Measurements from ENCODE around the gene UBTD1. TPM values are rescaled to one million over a fixed set of nuclear protein-coding genes. Genes with fewer than 3 reads are reported as not detected.

UBTD1 gene
- total RNA-seq, 1 donor from 2014 or later, result 37.5 TPM

DNA sequence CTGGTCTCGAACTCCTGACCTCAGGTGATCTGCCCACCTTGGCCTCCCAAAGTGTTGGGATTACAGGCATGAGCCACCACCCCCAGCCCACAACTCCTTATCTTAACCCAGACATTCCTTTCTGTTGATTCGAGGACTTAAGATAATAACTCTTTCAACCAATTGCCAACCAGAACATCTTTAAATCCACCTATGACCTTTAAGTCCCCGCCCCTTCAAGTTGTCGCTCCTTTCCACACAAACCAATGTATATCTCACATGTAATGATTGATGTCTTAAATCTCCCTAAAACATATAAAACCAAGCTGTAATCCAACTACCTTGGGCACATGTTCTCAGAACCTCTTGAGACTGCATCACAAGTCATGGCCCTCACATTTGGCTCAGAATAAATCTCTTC is 66.1 kb downstream of the UBTD1 start:
- no peak for ATAC-seq
- DNase-seq, result no peak
- H3K4me1 ChIP-seq, result no peaks in the 10 kb centered on the region
- H3K27ac ChIP-seq, result no peak overlapping the region
- intact Hi-C loops (cut with DNase I), result no loop called here
- H3K27me3 ChIP-seq, result no peaks in the 10 kb centered on the region
- H3K36me3 ChIP-seq, result peaks cover 14% of the 10 kb centered on the region
- no peak overlapping the region for H3K4me3 ChIP-seq
- TF ChIP-seq, protein P1, sequence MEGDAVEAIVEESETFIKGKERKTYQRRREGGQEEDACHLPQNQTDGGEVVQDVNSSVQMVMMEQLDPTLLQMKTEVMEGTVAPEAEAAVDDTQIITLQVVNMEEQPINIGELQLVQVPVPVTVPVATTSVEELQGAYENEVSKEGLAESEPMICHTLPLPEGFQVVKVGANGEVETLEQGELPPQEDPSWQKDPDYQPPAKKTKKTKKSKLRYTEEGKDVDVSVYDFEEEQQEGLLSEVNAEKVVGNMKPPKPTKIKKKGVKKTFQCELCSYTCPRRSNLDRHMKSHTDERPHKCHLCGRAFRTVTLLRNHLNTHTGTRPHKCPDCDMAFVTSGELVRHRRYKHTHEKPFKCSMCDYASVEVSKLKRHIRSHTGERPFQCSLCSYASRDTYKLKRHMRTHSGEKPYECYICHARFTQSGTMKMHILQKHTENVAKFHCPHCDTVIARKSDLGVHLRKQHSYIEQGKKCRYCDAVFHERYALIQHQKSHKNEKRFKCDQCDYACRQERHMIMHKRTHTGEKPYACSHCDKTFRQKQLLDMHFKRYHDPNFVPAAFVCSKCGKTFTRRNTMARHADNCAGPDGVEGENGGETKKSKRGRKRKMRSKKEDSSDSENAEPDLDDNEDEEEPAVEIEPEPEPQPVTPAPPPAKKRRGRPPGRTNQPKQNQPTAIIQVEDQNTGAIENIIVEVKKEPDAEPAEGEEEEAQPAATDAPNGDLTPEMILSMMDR (IDR thresholded peaks at IDR 0.05), result no peak
- no peaks in the 10 kb centered on the region for H3K9me3 ChIP-seq

DNA sequence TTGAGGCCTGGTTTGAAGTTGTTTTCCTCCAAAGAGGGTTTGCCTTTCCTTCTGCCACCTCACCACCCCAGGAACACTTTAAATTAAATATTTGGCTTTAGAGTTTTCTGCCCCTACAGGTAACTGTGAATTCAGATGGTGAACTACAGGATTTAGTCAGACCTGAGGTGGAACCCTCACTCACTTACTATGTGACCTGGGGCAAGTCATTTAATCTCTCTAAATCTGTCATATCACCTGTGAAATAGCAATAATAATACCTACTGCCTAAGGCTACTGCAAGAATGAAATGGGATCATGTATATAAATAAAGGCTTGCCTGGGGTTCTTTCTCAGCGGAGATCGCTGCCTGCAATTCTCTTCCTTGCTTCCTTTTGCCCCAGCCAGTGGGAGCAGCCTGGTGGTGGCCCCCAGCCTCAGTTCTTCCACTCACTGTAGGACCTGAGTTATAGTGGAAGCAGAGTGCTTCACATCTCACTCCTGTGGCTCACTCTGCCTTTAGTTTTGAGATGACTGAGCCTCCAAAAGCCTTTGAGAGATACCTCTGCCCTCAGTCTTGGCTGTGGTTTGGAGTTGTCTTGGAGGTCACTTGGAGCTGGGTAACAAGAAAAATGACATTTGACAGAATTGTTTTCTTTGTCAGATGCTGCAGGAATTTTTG is 67.7 kb downstream of the UBTD1 start:
- ATAC-seq (no peak), DNase-seq (peak; percentile 15)
- H3K27me3 ChIP-seq, result no peaks in the 10 kb centered on the region
- no peaks in the 10 kb centered on the region for H3K9me3 ChIP-seq
- no peaks in the 10 kb centered on the region for H3K4me1 ChIP-seq
- H3K4me3 ChIP-seq, result no peak overlapping the region
- H3K27ac ChIP-seq, result no peak overlapping the region
- TF ChIP-seq, protein P1 (IDR thresholded peaks at IDR 0.05), result no peak
- intact Hi-C loops (cut with DNase I), result no loop called here
- peaks cover 29% of the 10 kb centered on the region for H3K36me3 ChIP-seq

DNA sequence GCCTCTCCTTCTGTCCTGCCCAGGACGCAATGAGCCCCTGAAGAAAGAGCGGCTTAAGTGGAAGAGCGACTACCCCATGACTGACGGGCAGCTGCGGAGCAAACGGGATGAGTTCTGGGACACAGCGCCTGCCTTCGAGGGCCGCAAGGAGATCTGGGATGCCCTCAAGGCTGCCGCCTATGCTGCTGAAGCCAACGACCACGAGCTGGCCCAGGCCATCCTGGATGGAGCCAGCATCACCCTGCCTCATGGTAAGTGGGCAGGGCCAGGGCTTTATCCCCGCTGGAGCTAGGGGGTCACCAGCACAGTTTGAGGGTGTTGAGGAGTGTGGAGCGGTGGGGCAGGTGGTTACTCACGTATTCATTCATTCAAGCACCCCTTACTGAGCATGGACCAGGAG is 69.2 kb downstream of the UBTD1 start:
- Histone ChIP-seq H3K4me3 (no peak overlapping the region), H3K27me3 (no peaks in the 10 kb centered on the region), H3K9me3 (no peaks in the 10 kb centered on the region), H3K27ac (no peak overlapping the region), H3K4me1 (peaks cover 10% of the 10 kb centered on the region), H3K36me3 (peaks cover 31% of the 10 kb centered on the region)
- TF ChIP-seq, protein P1 (IDR thresholded peaks at IDR 0.05), result no peak
- DNase-seq, result peak; percentile 35
- ATAC-seq, result no peak
- intact Hi-C loops (cut with DNase I), result no loop called here

DNA sequence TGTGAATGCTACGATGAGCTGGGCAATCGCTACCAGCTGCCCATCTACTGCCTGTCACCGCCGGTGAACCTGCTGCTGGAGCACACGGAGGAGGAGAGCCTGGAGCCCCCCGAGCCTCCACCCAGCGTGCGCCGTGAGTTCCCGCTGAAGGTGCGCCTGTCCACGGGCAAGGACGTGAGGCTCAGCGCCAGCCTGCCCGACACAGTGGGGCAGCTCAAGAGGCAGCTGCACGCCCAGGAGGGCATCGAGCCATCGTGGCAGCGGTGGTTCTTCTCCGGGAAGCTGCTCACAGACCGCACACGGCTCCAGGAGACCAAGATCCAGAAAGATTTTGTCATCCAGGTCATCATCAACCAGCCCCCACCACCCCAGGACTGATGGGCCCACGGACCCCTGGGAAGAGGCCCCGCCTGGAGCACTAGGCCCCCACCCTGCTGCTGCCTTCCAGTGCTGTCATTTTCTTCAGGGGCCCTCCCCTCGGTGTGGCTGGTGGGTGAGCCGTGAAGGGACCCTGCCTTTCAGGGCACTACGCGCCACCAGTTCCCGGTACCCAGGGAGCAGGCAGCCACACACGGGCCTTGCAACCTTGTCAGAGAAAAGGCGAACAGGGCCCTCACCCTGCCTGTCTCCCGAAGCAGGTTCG is 71.5 kb downstream of the UBTD1 start:
- Histone ChIP-seq H3K36me3 (peaks cover 31% of the 10 kb centered on the region), H3K9me3 (no peaks in the 10 kb centered on the region), H3K27me3 (no peaks in the 10 kb centered on the region), H3K4me1 (peaks cover 14% of the 10 kb centered on the region), H3K4me3 (no peak overlapping the region), H3K27ac (no peak overlapping the region)
- TF ChIP-seq, protein P1 (IDR thresholded peaks at IDR 0.05), result no peak
- intact Hi-C loops (cut with DNase I), result no loop called here
- ATAC-seq (no peak), DNase-seq (no peak)

DNA sequence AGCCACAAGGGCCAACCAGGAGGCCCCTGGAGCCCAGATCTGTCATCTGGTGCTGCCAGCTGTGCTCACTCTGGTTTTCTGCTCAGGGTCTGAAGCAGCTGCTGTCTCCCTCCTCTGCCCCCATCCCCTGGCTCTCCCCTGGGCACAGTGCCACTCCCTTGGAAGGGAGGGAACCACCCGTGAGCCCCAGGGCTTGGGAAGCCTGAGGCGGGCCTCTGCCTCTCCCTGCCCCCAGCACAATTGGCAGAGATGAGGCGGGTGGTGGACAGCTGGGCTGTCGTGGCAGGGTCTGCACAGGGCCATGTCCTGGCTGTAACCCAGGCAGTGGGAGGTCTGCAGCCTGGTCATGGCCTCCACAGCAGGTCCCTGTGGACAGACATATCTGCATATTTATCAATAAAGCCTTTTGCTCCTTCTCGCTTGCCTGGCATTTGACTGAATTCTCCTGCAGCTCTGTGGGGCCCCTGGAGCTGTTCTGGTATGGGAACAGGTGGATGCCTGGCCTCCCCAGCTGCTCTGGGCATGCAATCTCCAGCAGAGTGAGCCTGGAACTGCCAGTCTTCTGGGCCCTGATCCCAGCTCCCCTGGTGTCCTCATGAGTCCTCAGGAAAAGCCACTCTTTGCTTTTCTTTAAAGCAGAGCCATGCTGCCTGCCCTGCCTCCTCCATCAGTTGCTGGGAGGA is 72.2 kb downstream of the UBTD1 start:
- Histone ChIP-seq H3K27ac (no peak overlapping the region), H3K27me3 (no peaks in the 10 kb centered on the region), H3K9me3 (no peaks in the 10 kb centered on the region), H3K4me3 (no peak overlapping the region), H3K4me1 (peaks cover 14% of the 10 kb centered on the region), H3K36me3 (peaks cover 31% of the 10 kb centered on the region)
- intact Hi-C loops (cut with DNase I), result no loop called here
- DNase-seq (no peak), ATAC-seq (no peak)
- TF ChIP-seq, protein P1 (IDR thresholded peaks at IDR 0.05), result no peak
